HG02981 (cell line): ENCODE results near the gene SLC22A5.
"Not testable (repeated sequence)": the region's sequence is repeated elsewhere in the genome, so short reads cannot be mapped to it uniquely, and the experiment has no call there.

Experiments
- ATAC-seq: cut with Tn5 transposase; IDR thresholded peaks from one replicate; pipeline ENCODE4 v1.9.1; 2021; ENCODE audit warnings: mild to moderate bottlenecking, moderate library complexity; ENCODE audit not compliant: unreplicated experiment

Gene SLC22A5

GRCh38 chr5:132411304-132412013 is 41.9 kb downstream of the SLC22A5 start:
- peak; percentile 2 for ATAC-seq

- no peak for ATAC-seq
Measured at GRCh38 chr5:132413567-132413966, 44.1 kb downstream of the SLC22A5 start.

- ATAC-seq: no peak
Measured at GRCh38 chr5:132414634-132415378, 45.3 kb downstream of the SLC22A5 start.

- not testable (repeated sequence) for ATAC-seq
Measured at GRCh38 chr5:132415516-132415915, 46.0 kb downstream of the SLC22A5 start.

GRCh38 chr5:132416306-132417009 is 46.9 kb downstream of the SLC22A5 start:
- ATAC-seq: no peak

- no peak for ATAC-seq
Measured at GRCh38 chr5:132417010-132417439, 47.5 kb downstream of the SLC22A5 start.

GRCh38 chr5:132417461-132417860 is 48.0 kb downstream of the SLC22A5 start:
- no peak for ATAC-seq

GRCh38 chr5:132417889-132418485 is 48.5 kb downstream of the SLC22A5 start:
- no peak for ATAC-seq

- no peak for ATAC-seq
Measured at GRCh38 chr5:132418881-132419280, 49.4 kb downstream of the SLC22A5 start.

- ATAC-seq: peak; percentile 28
Measured at GRCh38 chr5:132419502-132420468, 50.3 kb downstream of the SLC22A5 start.

GRCh38 chr5:132420706-132421272 is 51.3 kb downstream of the SLC22A5 start:
- ATAC-seq: peak; percentile 43

- no peak for ATAC-seq
Measured at GRCh38 chr5:132421462-132421861, 52.0 kb downstream of the SLC22A5 start.

- peak; percentile 29 for ATAC-seq
Measured at GRCh38 chr5:132422720-132423437, 53.4 kb downstream of the SLC22A5 start.

GRCh38 chr5:132423438-132423898 is 54.0 kb downstream of the SLC22A5 start:
- ATAC-seq: no peak

GRCh38 chr5:132424167-132424880 is 54.8 kb downstream of the SLC22A5 start:
- no peak for ATAC-seq

GRCh38 chr5:132425009-132425937 is 55.8 kb downstream of the SLC22A5 start:
- ATAC-seq: peak; percentile 41

- no peak for ATAC-seq
Measured at GRCh38 chr5:132425975-132426524, 56.5 kb downstream of the SLC22A5 start.
